Measurements from ENCODE around the gene RLN1.

GRCh38 chr9:5315187-5315923 is 24.3 kb downstream of the RLN1 start:
- TF ChIP-seq CTCF (IDR thresholded peaks at IDR 0.05; ENCODE audit: low read length) = no peak
- no peak for TF ChIP-seq EZH2 (optimal IDR thresholded peaks at IDR 0.05; ENCODE audit: low read depth, low read length)
- no peak for TF ChIP-seq EZH2phosphoT487 (IDR thresholded peaks at IDR 0.05; ENCODE audit: low read length)

Measured in MM.1S (cell line).